GM10248 (cell line): ENCODE data around the gene GAMT.

Source experiments
- CTCF ChIA-PET: fragments of 300-600 bp; sonication (Branson Sonifier 250); formaldehyde crosslinking; extraction: SDS; loops from one replicate; lab custom pipeline; 2021; ENCODE audit warnings: antibody characterized with exemption; lab: Yijun Ruan, JAX
- POLR2A ChIA-PET: fragments of 350-650 bp; sonication (Branson Sonifier 250); formaldehyde crosslinking; extraction: SDS; loops from one replicate; lab custom pipeline; 2020; ENCODE audit warnings: antibody characterized with exemption; lab: Yijun Ruan, JAX
- DNase-seq: peaks from one replicate; pipeline ENCODE4 v3.0.0; 2012; ENCODE audit errors: extremely low spot score
- CTCF ChIP-seq: IDR thresholded peaks from 2 replicates; pipeline ENCODE4 v1.5.1; 2012; ENCODE audit warnings: mild to moderate bottlenecking, low read depth; ENCODE audit errors: extremely low read depth, missing control alignments, control extremely low read depth

GAMT gene

DNA sequence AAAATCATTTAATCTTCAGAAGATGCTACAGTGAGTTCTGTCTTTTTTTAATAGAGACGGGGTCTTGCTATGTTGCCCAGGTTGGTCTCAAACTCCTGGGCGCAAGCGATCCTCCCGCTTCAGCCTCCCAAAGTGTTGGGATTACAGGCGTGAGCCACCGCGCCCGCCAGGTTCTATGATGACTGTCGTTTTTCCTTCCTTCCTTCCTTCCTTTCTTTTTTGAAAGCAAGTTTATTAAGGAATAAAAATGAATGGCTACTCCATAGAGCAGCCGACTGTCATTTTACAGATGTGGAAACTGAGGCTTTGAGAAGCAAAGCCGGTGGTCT lies 511 bp upstream of the GAMT start:
- ChIA-PET CTCF (interaction anchor here (1.3 kb wide), 1 partner anchor 122 kb away, joined by 6 read pairs; no protein-coding TSS in a partner anchor), POLR2A (no interaction called here)
- no peak for TF ChIP-seq CTCF
- no peak for DNase-seq

GRCh38 chr19:1400281-1401137 lies 833 bp downstream of the GAMT start:
- TF ChIP-seq CTCF = no peak
- ChIA-PET CTCF (interaction anchor here (0.7 kb wide), 1 partner anchor 122 kb away, joined by 3 read pairs; no protein-coding TSS in a partner anchor), POLR2A (no interaction called here)
- DNase-seq = peak; percentile 49

DNA sequence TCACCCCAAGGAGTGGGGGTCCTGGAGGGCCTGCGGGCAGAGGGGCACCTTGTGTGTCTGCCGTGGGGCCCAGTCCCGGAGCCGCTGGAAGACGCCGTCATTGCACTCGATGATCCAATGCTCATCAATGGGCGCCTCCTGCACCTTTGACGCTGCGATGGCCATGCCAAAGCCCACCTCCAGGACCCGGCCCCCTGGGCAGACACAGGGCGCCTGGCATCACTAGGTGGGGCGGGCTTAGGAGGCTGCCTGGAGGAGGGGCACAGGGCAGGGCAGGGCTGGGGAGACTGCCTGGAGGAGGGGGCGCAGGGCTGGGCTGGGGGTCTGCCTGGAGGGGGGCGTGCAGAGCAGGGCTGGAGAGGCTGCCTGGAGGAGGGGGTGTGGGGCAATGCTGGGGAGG lies 1.6 kb downstream of the GAMT start:
- ChIA-PET CTCF (no interaction called here), POLR2A (no interaction called here)
- DNase-seq = no peak
- no peak for TF ChIP-seq CTCF

DNA sequence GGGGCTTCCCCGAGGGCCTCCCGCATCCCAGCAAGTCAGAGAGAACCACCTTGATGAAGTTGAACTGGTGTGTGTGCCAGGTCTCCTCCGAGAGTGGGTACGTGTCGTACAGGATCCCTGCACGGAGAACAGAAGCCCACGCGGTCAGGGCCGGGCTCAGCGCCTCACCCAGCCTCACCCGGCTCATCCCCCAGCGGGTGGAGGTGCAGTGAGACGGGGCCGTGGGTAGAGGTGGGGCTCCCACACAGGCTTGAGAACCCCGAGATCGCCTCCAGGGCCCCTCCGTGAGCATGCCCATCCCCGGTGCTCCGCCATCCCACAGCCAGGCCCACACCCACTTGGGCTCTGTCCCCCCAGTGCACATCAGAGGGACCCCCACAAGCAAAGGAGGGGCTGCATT lies 2.3 kb downstream of the GAMT start:
- ChIA-PET POLR2A (no interaction called here), CTCF (no interaction called here)
- TF ChIP-seq CTCF = no peak
- no peak for DNase-seq

GRCh38 chr19:1397838-1398237 lies 3.5 kb downstream of the GAMT start:
- ChIA-PET POLR2A (no interaction called here), CTCF (no interaction called here)

More at GRCh38 chr19:1397838-1398237, 3.5 kb downstream of the GAMT start:
- DNase-seq = no peak
- TF ChIP-seq CTCF = no peak
